Measurements from ENCODE around the gene ZFHX3. TPM values are rescaled to one million over a fixed set of nuclear protein-coding genes. Genes with fewer than 3 reads are reported as not detected.

Gene ZFHX3
- total and polyA plus RNA-seq, 10 donors: 0.47 to 18.5 (median 11.1) TPM

- Histone ChIP-seq H3K9me3 (no peaks in the 10 kb centered on the region), H3K4me1 (peaks cover 15 to 72% (median 44%) of the 10 kb centered on the region in 6 donors), H3K4me3 (no peak overlapping the region), H3K36me3 (no peaks in the 10 kb centered on the region), H3K27me3 (replicated peaks in 1 of 7) (peaks cover 0 to 26% (median 0%) of the 10 kb centered on the region in 7 donors), H3K27ac (peak overlapping the region in 6 of 8 donors; percentile 44 to 91 (median 80))
- 65 to 78% (median 72%) methylated on average over 4 of the region's 4 CpGs for WGBS, 5 donors
- no peak for TF ChIP-seq CTCF (IDR thresholded peaks at IDR 0.05 in 8 of 11, conservative IDR thresholded peaks at IDR 0.05 in 3 of 11)
- no peak for TF ChIP-seq POLR2A (IDR thresholded peaks at IDR 0.05)
- no peak for TF ChIP-seq POLR2AphosphoS5 (IDR thresholded peaks at IDR 0.05)
- intact Hi-C loops (cut with DNase I; ENCODE audit: low total_unique reads): loop anchor here (10.0 kb wide), 1 partner anchor 218 kb away; no protein-coding TSS in a partner anchor
- no peak for DNase-seq
Measured at GRCh38 chr16:73053038-73053363, 5.1 kb upstream of the ZFHX3 start.

- Histone ChIP-seq H3K27me3 (replicated peaks in 1 of 7) (peaks cover 0 to 29% (median 0%) of the 10 kb centered on the region in 7 donors), H3K4me1 (peaks cover 15 to 75% (median 45%) of the 10 kb centered on the region in 6 donors), H3K9me3 (no peaks in the 10 kb centered on the region), H3K4me3 (no peak overlapping the region), H3K36me3 (no peaks in the 10 kb centered on the region), H3K27ac (peak overlapping the region in 4 of 8 donors; percentile 56 to 91 (median 88))
- DNase-seq: no peak
- intact Hi-C loops (cut with DNase I; ENCODE audit: low total_unique reads): loop anchor here (10.0 kb wide), 1 partner anchor 218 kb away; no protein-coding TSS in a partner anchor
- TF ChIP-seq CTCF (IDR thresholded peaks at IDR 0.05 in 8 of 11, conservative IDR thresholded peaks at IDR 0.05 in 3 of 11): no peak
- TF ChIP-seq POLR2A (IDR thresholded peaks at IDR 0.05): no peak
- TF ChIP-seq POLR2AphosphoS5 (IDR thresholded peaks at IDR 0.05): no peak
- WGBS, 5 donors: 82 to 94% (median 92%) methylated on average over 9 of the region's 9 CpGs
Measured at GRCh38 chr16:73052576-73052975, 4.6 kb upstream of the ZFHX3 start.

- Histone ChIP-seq H3K36me3 (no peaks in the 10 kb centered on the region), H3K27ac (no peak overlapping the region), H3K4me3 (no peak overlapping the region), H3K4me1 (peaks cover 10 to 75% (median 46%) of the 10 kb centered on the region in 6 donors), H3K9me3 (no peaks in the 10 kb centered on the region), H3K27me3 (replicated peaks in 1 of 7) (peaks cover 0 to 28% (median 0%) of the 10 kb centered on the region in 7 donors)
- intact Hi-C loops (cut with DNase I; ENCODE audit: low total_unique reads): loop anchor here (10.0 kb wide), 1 partner anchor 217 kb away; no protein-coding TSS in a partner anchor
- WGBS, 5 donors: 91 to 97% (median 94%) methylated on average over 9 of the region's 9 CpGs
- TF ChIP-seq POLR2A (IDR thresholded peaks at IDR 0.05): no peak
- no peak for TF ChIP-seq CTCF (IDR thresholded peaks at IDR 0.05 in 8 of 11, conservative IDR thresholded peaks at IDR 0.05 in 3 of 11)
- TF ChIP-seq POLR2AphosphoS5 (IDR thresholded peaks at IDR 0.05): no peak
- DNase-seq: no peak
Measured at GRCh38 chr16:73051961-73052360, 4.0 kb upstream of the ZFHX3 start.

- no peak overlapping the region for H3K27ac ChIP-seq
- intact Hi-C loops (cut with DNase I; ENCODE audit: low total_unique reads): loop anchor here (10.0 kb wide), 1 partner anchor 216 kb away; no protein-coding TSS in a partner anchor
- no peak overlapping the region for H3K4me3 ChIP-seq
- H3K4me1 ChIP-seq: peaks cover 10 to 74% (median 40%) of the 10 kb centered on the region in 6 donors
- H3K27me3 ChIP-seq (replicated peaks in 1 of 7): peaks cover 0 to 23% (median 0%) of the 10 kb centered on the region in 7 donors
- no peaks in the 10 kb centered on the region for H3K9me3 ChIP-seq
- TF ChIP-seq POLR2AphosphoS5 (IDR thresholded peaks at IDR 0.05) (no peak), CTCF (IDR thresholded peaks at IDR 0.05 in 8 of 11, conservative IDR thresholded peaks at IDR 0.05 in 3 of 11) (no peak), POLR2A (IDR thresholded peaks at IDR 0.05) (no peak)
- no peaks in the 10 kb centered on the region for H3K36me3 ChIP-seq
- WGBS, 5 donors: 82 to 85% (median 84%) methylated on average over 5 of the region's 5 CpGs
- DNase-seq: no peak
Measured at GRCh38 chr16:73051226-73051625, 3.3 kb upstream of the ZFHX3 start.
